K562 (cell line): ENCODE data around the gene WWOX. TPM values are rescaled to one million over a fixed set of nuclear protein-coding genes. Genes with fewer than 3 reads are reported as not detected.

Experiments used
- ATAC-seq: fragments of 200-7000 bp; cut with Tn5 transposase; 3 replicates; pipeline ENCODE4 v1.9.1; 2020; ENCODE audit warnings: moderate library complexity
- BruUV-seq: library from RNA; stranded (reverse); fragments of 400-500 nt; replicated peaks from 2 replicates; lab custom pipeline; 2021; lab: Mats Ljungman, UMichigan
- CTCF ChIA-PET: fragments of 300-600 bp; formaldehyde crosslinking; extraction: SDS; loops from one replicate; lab custom pipeline; 2021; ENCODE audit warnings: low intra/inter-chr PET ratio; lab: Yijun Ruan, JAX
- POLR2A ChIA-PET: fragments of 300-600, 350-650 bp; sonication (Branson Sonifier 250); formaldehyde crosslinking; extraction: SDS; loops from one replicate; lab custom pipeline; 2021; ENCODE audit warnings: antibody characterized with exemption, inconsistent platforms; lab: Yijun Ruan, JAX
- DNase-seq, 4 experiments: peaks; one replicate each; pipeline versions ENCODE4 v3.0.0 to v3.0.0-alpha.2; 2011 to 2018; ENCODE audit warnings: low spot score in 3 of 4, mixed read lengths in 3 of 4; ENCODE audit errors: extremely low read depth in 1 of 4
- FAIRE-seq: peaks from 2 replicates; lab custom pipeline; 2011; peaks lifted over from hg19 to GRCh38; lab: Jason Lieb, UNC
- H2AFZ ChIP-seq: 2 replicates; pipeline ENCODE4 v1.6.0; 2011; ENCODE audit warnings: low read depth, low read length, control low read depth, inconsistent platforms
- H3K27ac ChIP-seq: fragments of 200-600 bp; 3 replicates; pipeline ENCODE4 v1.8.0; 2011; ENCODE audit warnings: low read depth, mild to moderate bottlenecking, control low read depth, inconsistent platforms, low read length, moderate library complexity, mixed read lengths; ENCODE audit errors: extremely low read depth
- H3K27me3 ChIP-seq, 2 experiments: fragments of 300-600 bp in 1 of 2; 2 replicates in 1 of 2; 3 replicates in 1 of 2; pipeline versions ENCODE4 v1.6.0 to v1.8.0; 2011; ENCODE audit warnings: inconsistent platforms in 2 of 2, low read length in 2 of 2, mild to moderate bottlenecking in 1 of 2, mixed read lengths in 1 of 2, moderate library complexity in 1 of 2; ENCODE audit not compliant: control insufficient read depth in 2 of 2, insufficient read depth in 2 of 2
- H3K36me3 ChIP-seq: fragments of 300-600 bp; 3 replicates; pipeline ENCODE4 v1.8.0; 2011; ENCODE audit warnings: mild to moderate bottlenecking, low read length, inconsistent platforms; ENCODE audit not compliant: control insufficient read depth, insufficient read depth
- H3K4me1 ChIP-seq, 2 experiments: fragments of 200-600 bp in 1 of 2; replicated peaks in 1 of 2; 2 replicates in 1 of 2; 3 replicates in 1 of 2; pipeline versions ENCODE4 v1.5.1 to v1.8.0; 2011; ENCODE audit warnings: inconsistent platforms in 2 of 2, low read length in 2 of 2, mild to moderate bottlenecking in 1 of 2, mixed read lengths in 1 of 2, moderate library complexity in 1 of 2; ENCODE audit not compliant: control insufficient read depth in 2 of 2, insufficient read depth in 2 of 2
- H3K4me2 ChIP-seq: 2 replicates; pipeline ENCODE4 v1.6.1; 2011; ENCODE audit warnings: low read length, control low read depth, inconsistent platforms, mixed read lengths; ENCODE audit not compliant: insufficient read depth
- H3K4me3 ChIP-seq: fragments of 200-600 bp; sonication (generic), shearing (Covaris generic); 2 replicates; pipeline ENCODE4 v1.5.1; 2016; ENCODE audit warnings: control low read depth, inconsistent platforms
- H3K79me2 ChIP-seq: fragments of 200-600 bp; 3 replicates; pipeline ENCODE4 v1.8.0; 2011; ENCODE audit warnings: low read length, inconsistent platforms; ENCODE audit not compliant: control insufficient read depth, insufficient read depth
- H3K9ac ChIP-seq, 2 experiments: 2 replicates each; pipeline versions ENCODE4 v1.6.0 to v1.6.1; 2011; ENCODE audit warnings: low read depth in 2 of 2, low read length in 2 of 2, control low read depth in 1 of 2, inconsistent platforms in 1 of 2, mild to moderate bottlenecking in 1 of 2, mixed read lengths in 1 of 2; ENCODE audit not compliant: insufficient read depth in 1 of 2
- H3K9me1 ChIP-seq: one replicate; pipeline ENCODE4 v1.6.0; 2011; ENCODE audit warnings: inconsistent platforms, mild to moderate bottlenecking, low read length, moderate library complexity; ENCODE audit not compliant: control insufficient read depth, insufficient read depth
- H3K9me3 ChIP-seq: replicated peaks from 2 replicates; pipeline ENCODE4 v1.5.1; 2011; ENCODE audit warnings: low read depth, low read length, inconsistent platforms; ENCODE audit not compliant: control insufficient read depth, insufficient read depth
- H4K20me1 ChIP-seq: replicated peaks from 2 replicates; pipeline ENCODE4 v1.6.1; 2011; ENCODE audit warnings: low read length, inconsistent platforms, mixed read lengths; ENCODE audit not compliant: control insufficient read depth, insufficient read depth
- DACH1 ChIP-seq: fragments of 450-650 bp; IDR thresholded peaks from 2 replicates; pipeline ENCODE4 v1.6.1; 2018; ENCODE audit not compliant: partially characterized antibody
- DIDO1 ChIP-seq: fragments of 450-650 bp; IDR thresholded peaks from 2 replicates; pipeline ENCODE4 v1.6.1; 2016; ENCODE audit warnings: low read depth, missing biosample characterization, missing genetic modification characterization
- GTF2F1 ChIP-seq: IDR thresholded peaks from 2 replicates; pipeline ENCODE4 v1.6.1; 2011; ENCODE audit warnings: low read depth, low read length, improper control_type of control experiment
- HDAC3 ChIP-seq: fragments of 450-650 bp; IDR thresholded peaks from 2 replicates; pipeline ENCODE4 v1.6.1; 2018; ENCODE audit warnings: borderline replicate concordance, mild to moderate bottlenecking, moderate library complexity; ENCODE audit not compliant: partially characterized antibody
- HMG20A ChIP-seq: fragments of 450-650 bp; formaldehyde crosslinking; conservative IDR thresholded peaks from 2 replicates; pipeline ENCODE4 v1.4.0; 2020; ENCODE audit warnings: mild to moderate bottlenecking, mixed read lengths
- PCBP1 ChIP-seq: fragments of 200-400 bp; formaldehyde crosslinking; IDR thresholded peaks from 2 replicates; pipeline ENCODE4 v1.6.1; 2018; ENCODE audit warnings: mild to moderate bottlenecking, low read depth, low read length; ENCODE audit not compliant: poor library complexity, severe bottlenecking
- PTRF ChIP-seq: fragments of 450-650 bp; IDR thresholded peaks from 2 replicates; pipeline ENCODE4 v1.6.1; 2016; ENCODE audit warnings: mild to moderate bottlenecking, missing genetic modification characterization, missing compliant biosample characterization
- SMAD2 ChIP-seq: fragments of 150-350 bp; IDR thresholded peaks from 2 replicates; pipeline ENCODE4 v1.6.1; 2014; ENCODE audit warnings: low read depth, mild to moderate bottlenecking, low read length
- TBP ChIP-seq: optimal IDR thresholded peaks from 2 replicates; pipeline ENCODE3; 2011; ENCODE audit warnings: low read depth, low read length, improper control_type of control experiment
- WHSC1 ChIP-seq: IDR thresholded peaks from one replicate; pipeline ENCODE4 v1.6.1; 2012; ENCODE audit warnings: low read length, control low read depth, inconsistent platforms
- ZNF24 ChIP-seq: fragments of 450-650 bp; IDR thresholded peaks from 2 replicates; pipeline ENCODE4 v1.6.1; 2016
- ZNF41 ChIP-seq: fragments of 250-450 bp; sonication (Bioruptor Pico); conservative IDR thresholded peaks from 2 replicates; pipeline ENCODE4 v1.4.0; 2020; ENCODE audit warnings: mild to moderate bottlenecking
- ZNF583 ChIP-seq: fragments of 250-450 bp; sonication (Bioruptor Pico); IDR thresholded peaks from 2 replicates; pipeline ENCODE4 v1.4.0; 2020
- ZNF766 ChIP-seq: fragments of 200-800 bp; sonication (Bioruptor generic); conservative IDR thresholded peaks from 2 replicates; pipeline ENCODE4 v1.6.1; 2016; ENCODE audit warnings: missing genetic modification characterization, missing compliant biosample characterization
- WGBS: fragments of 100-300 bp; shearing (Covaris generic); methylation state at CpG from one replicate; pipeline ENCODE4 v1.1.6; 2016; ENCODE audit warnings: low coverage, mixed read lengths; ENCODE audit not compliant: insufficient coverage; ENCODE audit errors: missing lambda C conversion rate; 5-methylcytosine and 5-hydroxymethylcytosine counted together
- in situ Hi-C: fragments of 300-500 bp; cut with MboI; formaldehyde crosslinking; loops from 4 replicates; pipeline ENCODE4 v1.15.0; 2018; ENCODE audit warnings: inconsistent platforms, mixed read lengths
- intact Hi-C: fragments of 100-400 bp; cut with micrococcal nuclease; formaldehyde crosslinking; loops from 2 replicates; pipeline ENCODE4 v1.14.2; 2022
- polyA plus RNA-seq, 8 experiments: library from polyadenylated mRNA; depleted of rRNA in 4 of 8; stranded (reverse) in 5 of 8; unstranded in 3 of 8; fragments of >200 nt; fragmentation: Nextera tagmentation in 2 of 8; fragmentation: Illumina TruSeq in 1 of 8; extraction: Ambion mirVana in 2 of 8; extraction: Trizol in 1 of 8; gene quantifications; 2 replicates each; pipeline versions ENCODE4 v1.2.1 to v1.2.3, GENCODE V29; 2011 to 2014; ENCODE audit warnings: inconsistent platforms in 1 of 8, missing spikeins in 1 of 8
- total RNA-seq, 7 experiments: library from RNA; depleted of rRNA in 6 of 7; stranded (reverse); fragments of >200 nt in 6 of 7; fragmentation: Illumina TruSeq in 2 of 7; extraction: Trizol in 2 of 7; gene quantifications; 2 replicates each; pipeline versions ENCODE4 v1.2.1 to v1.2.3, GENCODE V29; 2011 to 2021; ENCODE audit warnings: low replicate concordance in 1 of 7
- TF ChIP-seq, protein P1 (sequence below): fragments of 450-650 bp; IDR thresholded peaks from 2 replicates; pipeline ENCODE4 v1.6.1; 2016; ENCODE audit warnings: antibody characterized with exemption
- TF ChIP-seq, protein P2 (sequence below), 2 experiments: fragments of 450-650 bp in 1 of 2; IDR thresholded peaks; 2 replicates each; pipeline ENCODE4 v1.6.1; 2011 to 2017; ENCODE audit warnings: low read depth in 2 of 2, antibody characterized with exemption in 1 of 2, borderline replicate concordance in 1 of 2, low read length in 1 of 2, mild to moderate bottlenecking in 1 of 2, mixed read lengths in 1 of 2; ENCODE audit not compliant: control insufficient read depth in 1 of 2

WWOX gene
- total and polyA plus RNA-seq, 9 of the 15 experiments (the other 6 are each of a cell fraction or from before 2014, with no cell fraction given) = 1.6 to 22.7 (median 8.1) TPM

DNA sequence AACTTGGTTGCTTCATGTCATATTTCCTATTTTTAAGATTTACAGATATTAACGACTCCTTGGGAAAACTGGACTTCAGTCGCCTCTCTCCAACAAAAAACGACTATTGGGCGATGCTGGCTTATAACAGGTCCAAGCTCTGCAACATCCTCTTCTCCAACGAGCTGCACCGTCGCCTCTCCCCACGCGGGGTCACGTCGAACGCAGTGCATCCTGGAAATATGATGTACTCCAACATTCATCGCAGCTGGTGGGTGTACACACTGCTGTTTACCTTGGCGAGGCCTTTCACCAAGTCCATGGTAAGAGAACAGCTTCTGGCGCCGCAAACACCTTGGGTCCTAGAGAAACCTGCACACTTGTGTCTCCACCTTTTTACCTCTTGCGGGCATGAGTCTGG lies 333.0 kb downstream of the WWOX start:
- Histone ChIP-seq H3K79me2 (no peaks in the 10 kb centered on the region), H4K20me1 (no peaks in the 10 kb centered on the region), H3K9me3 (peaks cover 12% of the 10 kb centered on the region), H2AFZ (no peak overlapping the region), H3K9ac (no peak overlapping the region), H3K4me2 (no peak overlapping the region), H3K4me3 (no peak overlapping the region), H3K36me3 (no peaks in the 10 kb centered on the region; the same call in 2 of the 3 replicates), H3K4me1 (peaks cover 0 to 16% of the 10 kb centered on the region in 2 experiments; a peak in 3 of 5 replicates), H3K9me1 (no peaks in the 10 kb centered on the region), H3K27me3 (no peaks in the 10 kb centered on the region), H3K27ac (no peak overlapping the region)
- FAIRE-seq = no peak
- ChIA-PET POLR2A (interaction anchor here (1.4 kb wide), 1 partner anchor 9 kb away, joined by 4 read pairs; no protein-coding TSS in a partner anchor), CTCF (no interaction called here)
- BruUV-seq = no TSS peak
- intact Hi-C loops (no loop called here), in situ Hi-C loops (no loop called here)
- WGBS = 51% methylated on average over 17 of the region's 17 CpGs
- DNase-seq = no peak
- no peak for ATAC-seq
- no peak for TF ChIP-seq ZNF766 (CRISPR knock-in tag)
- TF ChIP-seq HDAC3 = no peak
- TF ChIP-seq ZNF24 = no peak
- TF ChIP-seq DACH1 = no peak
- TF ChIP-seq, protein P1, sequence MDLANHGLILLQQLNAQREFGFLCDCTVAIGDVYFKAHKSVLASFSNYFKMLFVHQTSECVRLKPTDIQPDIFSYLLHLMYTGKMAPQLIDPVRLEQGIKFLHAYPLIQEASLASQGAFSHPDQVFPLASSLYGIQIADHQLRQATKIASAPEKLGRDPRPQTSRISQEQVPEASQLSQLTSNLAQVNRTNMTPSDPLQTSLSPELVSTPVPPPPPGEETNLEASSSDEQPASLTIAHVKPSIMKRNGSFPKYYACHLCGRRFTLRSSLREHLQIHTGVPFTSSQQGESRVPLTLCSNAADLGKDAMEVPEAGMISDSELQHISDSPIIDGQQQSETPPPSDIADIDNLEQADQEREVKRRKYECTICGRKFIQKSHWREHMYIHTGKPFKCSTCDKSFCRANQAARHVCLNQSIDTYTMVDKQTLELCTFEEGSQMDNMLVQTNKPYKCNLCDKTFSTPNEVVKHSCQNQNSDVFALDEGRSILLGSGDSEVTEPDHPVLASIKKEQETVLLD = no peak
- TF ChIP-seq GTF2F1 = no peak
- no peak for TF ChIP-seq TBP
- TF ChIP-seq, protein P2, sequence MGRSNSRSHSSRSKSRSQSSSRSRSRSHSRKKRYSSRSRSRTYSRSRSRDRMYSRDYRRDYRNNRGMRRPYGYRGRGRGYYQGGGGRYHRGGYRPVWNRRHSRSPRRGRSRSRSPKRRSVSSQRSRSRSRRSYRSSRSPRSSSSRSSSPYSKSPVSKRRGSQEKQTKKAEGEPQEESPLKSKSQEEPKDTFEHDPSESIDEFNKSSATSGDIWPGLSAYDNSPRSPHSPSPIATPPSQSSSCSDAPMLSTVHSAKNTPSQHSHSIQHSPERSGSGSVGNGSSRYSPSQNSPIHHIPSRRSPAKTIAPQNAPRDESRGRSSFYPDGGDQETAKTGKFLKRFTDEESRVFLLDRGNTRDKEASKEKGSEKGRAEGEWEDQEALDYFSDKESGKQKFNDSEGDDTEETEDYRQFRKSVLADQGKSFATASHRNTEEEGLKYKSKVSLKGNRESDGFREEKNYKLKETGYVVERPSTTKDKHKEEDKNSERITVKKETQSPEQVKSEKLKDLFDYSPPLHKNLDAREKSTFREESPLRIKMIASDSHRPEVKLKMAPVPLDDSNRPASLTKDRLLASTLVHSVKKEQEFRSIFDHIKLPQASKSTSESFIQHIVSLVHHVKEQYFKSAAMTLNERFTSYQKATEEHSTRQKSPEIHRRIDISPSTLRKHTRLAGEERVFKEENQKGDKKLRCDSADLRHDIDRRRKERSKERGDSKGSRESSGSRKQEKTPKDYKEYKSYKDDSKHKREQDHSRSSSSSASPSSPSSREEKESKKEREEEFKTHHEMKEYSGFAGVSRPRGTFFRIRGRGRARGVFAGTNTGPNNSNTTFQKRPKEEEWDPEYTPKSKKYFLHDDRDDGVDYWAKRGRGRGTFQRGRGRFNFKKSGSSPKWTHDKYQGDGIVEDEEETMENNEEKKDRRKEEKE (IDR thresholded peaks at IDR 0.05; ENCODE audit: borderline replicate concordance in 1 of 2, control insufficient read depth in 1 of 2, low read depth in 2 of 2, low read length in 1 of 2) = no peak
- no peak for TF ChIP-seq PTRF (tag)
- TF ChIP-seq DIDO1 (tag) = no peak
- no peak for TF ChIP-seq ZNF583 (CRISPR knock-in tag)
- no peak for TF ChIP-seq HMG20A (CRISPR knock-in tag)
- TF ChIP-seq ZNF41 (CRISPR knock-in tag) = no peak
- no peak for TF ChIP-seq SMAD2
- TF ChIP-seq WHSC1 = no peak
- TF ChIP-seq PCBP1 = no peak
